Hippocampal formation (tissue), 2 donors: ENCODE data around the gene ZSWIM5.
"Not testable (repeated sequence)": the region's sequence is repeated elsewhere in the genome, so short reads cannot be mapped to it uniquely, and the experiment has no call there.

Experiments
- DNase-seq, 2 donors: peaks; one replicate each; lab custom pipeline; 2025; lab: John Stamatoyannopoulos, UW

The ZSWIM5 gene

DNA sequence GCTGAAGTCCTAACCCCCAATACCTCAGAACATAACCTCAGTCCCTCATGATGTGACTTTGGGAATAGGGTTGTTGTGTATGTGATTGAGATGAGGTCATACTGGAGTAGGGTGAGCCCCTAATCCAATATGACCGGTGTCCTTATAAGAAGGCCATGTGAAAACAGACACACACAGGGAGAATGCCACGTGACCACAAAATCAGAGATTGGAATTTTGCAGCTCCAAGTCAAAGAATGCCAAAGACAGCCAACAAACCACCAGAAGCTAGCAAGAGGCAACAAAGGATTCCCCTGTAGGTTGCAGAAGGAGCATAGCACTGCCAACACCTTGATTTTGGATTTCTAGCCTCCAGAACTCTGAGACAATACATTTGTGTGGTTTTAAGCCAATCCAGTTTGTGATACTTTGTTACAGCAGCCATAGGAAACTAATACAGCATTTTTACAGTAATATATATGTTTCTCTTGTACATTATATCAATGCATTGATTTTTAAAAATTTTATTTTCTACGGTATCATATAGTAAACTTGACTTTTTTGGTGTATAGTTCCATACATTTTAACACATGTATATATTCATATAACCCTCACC is 5.4 kb downstream of the ZSWIM5 start:
- no peak for DNase-seq

DNA sequence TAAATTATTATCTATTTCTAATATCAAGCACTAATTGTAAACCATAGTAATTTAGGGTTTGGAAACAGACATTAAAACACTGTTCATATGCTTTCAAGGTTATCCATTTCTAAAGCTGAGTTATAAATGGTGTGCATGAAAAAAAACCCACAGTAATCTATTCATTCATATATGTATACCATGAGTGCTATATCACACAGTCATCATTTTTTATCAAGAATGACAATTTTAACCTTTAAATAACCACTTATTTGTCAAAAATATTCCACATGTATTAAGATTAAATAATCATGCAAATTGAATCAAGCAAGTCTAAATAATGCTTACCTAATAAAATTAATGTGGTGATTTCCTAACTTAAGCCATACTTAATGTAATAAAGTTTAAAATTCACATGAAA is 6.0 kb downstream of the ZSWIM5 start:
- DNase-seq: no peak

DNA sequence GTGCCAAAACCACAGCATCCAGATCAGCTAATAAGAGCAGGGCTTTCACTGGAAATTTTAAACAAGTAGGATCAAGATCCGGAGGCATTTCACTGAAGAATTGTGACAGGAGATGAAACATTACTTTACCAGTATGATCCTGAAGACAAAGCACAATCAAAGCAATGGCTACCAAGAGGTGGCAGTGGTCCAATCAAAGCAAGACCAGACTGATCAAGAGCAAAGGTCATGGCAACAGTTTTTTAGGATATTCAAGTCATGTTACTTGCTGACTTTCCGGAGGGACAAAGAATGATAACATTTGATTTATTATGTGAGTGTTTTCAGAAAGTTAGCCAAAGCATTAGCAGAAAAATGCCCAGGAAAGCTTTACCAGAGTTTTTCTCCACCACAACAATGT is 8.2 kb downstream of the ZSWIM5 start:
- no peak for DNase-seq

GRCh38 chr1:45196863-45197262 is 9.5 kb downstream of the ZSWIM5 start:
- DNase-seq: no peak

DNA sequence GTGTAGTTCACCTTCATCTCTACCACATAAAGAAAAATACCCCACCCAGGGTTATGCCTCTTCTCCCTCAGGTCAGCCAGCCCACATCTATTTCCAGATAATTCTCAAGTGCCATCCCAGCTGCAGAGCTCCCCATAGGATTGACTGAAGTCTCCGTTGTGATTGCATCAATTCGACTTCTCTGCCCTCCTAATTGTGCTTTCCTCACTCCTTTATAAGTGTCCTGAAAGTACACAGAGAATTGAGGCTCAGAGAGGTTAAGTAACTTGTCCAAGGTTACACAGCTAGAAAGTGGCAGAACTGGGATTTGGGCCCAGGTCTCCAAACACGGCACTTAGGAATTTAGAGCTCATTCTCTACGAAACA is 15.0 kb downstream of the ZSWIM5 start:
- DNase-seq: no peak

GRCh38 chr1:45187725-45188124 is 18.7 kb downstream of the ZSWIM5 start:
- no peak for DNase-seq

DNA sequence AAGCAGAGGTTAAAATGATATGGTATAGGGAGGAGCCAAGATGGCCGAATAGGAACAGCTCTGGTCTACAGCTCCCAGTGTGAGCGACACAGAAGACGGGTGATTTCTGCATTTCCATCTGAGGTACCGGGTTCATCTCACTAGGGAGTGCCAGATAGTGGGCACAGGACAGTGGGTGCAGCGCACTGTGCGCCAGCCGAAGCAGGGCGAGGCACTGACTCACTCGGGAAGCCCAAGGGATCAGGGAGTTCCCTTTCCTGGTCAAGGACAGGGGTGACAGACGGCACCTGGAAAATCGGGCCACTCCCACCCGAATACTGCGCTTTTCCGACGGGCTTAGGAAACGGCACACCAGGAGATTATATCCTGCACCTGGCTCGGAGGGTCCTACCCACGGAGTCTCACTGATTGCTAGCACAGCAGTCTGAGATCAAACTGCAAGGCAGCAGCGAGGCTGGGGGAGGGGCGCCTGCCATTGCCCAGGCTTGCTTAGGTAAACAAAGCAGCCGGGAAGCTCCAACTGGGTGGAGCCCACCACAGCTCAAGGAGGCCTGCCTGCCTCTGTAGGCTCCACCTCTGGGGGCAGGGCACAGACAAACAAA is 26.4 kb downstream of the ZSWIM5 start:
- not testable (repeated sequence) for DNase-seq

- DNase-seq: no peak
Observed at GRCh38 chr1:45177452-45177851, 29.0 kb downstream of the ZSWIM5 start.

GRCh38 chr1:45172764-45173163 is 33.6 kb downstream of the ZSWIM5 start:
- DNase-seq: no peak

GRCh38 chr1:45172005-45172404 is 34.4 kb downstream of the ZSWIM5 start:
- no peak for DNase-seq

DNA sequence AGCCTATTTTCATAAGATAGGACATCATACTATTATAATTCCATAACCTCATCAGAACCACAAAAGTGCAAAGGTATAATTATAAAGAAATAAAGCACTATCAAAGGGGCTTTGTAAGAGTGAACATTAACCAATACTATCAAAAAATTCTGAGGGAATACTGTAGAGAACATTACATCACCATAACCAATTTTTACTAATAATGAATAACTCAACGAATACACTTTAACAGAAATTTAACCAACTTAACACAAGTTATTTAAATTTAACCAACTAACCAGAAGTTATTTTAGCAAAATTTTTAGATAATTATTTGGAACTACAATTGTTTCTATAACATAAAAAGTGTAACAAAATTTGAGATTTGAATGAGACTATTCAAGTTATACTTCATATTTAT is 34.8 kb downstream of the ZSWIM5 start:
- DNase-seq: no peak

GRCh38 chr1:45170151-45170742 is 36.2 kb downstream of the ZSWIM5 start:
- DNase-seq: no peak

DNA sequence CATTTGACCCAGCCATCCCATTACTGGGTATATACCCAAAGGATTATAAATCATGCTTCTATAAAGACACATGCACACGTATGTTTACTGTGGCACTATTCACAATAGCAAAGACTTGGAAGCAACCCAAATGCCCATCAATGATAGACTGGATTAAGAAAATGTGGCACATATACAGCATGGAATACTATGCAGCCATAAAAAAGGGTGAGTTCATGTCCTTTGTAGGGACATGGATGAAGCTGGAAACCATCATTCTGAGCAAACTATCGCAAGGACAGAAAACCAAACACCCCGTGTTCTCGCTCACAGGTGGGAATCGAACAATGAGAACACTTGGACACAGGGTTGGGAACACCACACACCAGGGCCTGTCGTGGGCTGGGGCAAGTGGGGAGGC is 38.5 kb downstream of the ZSWIM5 start:
- DNase-seq: not testable (repeated sequence)

- DNase-seq: not testable (repeated sequence)
Observed at GRCh38 chr1:45164307-45164706, 42.1 kb downstream of the ZSWIM5 start.

GRCh38 chr1:45163111-45163510 is 43.3 kb downstream of the ZSWIM5 start:
- DNase-seq: not testable (repeated sequence)

- not testable (repeated sequence) for DNase-seq
Observed at GRCh38 chr1:45162041-45163035, 44.1 kb downstream of the ZSWIM5 start.

DNA sequence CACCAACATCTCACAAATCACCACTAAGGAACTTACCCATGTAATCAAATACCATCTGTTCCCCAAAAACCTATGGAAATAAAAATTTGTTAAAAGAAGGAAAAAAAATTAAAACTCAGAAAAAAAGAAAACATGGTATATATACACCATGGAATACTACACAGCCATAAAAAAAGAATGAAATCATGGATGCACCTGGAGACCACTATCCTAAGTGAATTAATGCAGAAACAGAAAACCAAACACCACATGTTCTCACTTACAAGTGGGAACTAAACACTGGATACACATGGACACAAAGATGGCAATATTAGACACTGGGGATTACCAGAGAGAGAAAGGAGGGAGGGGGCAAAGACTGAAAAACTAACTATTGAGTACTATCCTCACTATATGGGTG is 50.4 kb downstream of the ZSWIM5 start:
- DNase-seq: no peak

GRCh38 chr1:45155423-45155822 is 51.0 kb downstream of the ZSWIM5 start:
- no peak for DNase-seq

GRCh38 chr1:45152126-45152525 is 54.3 kb downstream of the ZSWIM5 start:
- DNase-seq: no peak

DNA sequence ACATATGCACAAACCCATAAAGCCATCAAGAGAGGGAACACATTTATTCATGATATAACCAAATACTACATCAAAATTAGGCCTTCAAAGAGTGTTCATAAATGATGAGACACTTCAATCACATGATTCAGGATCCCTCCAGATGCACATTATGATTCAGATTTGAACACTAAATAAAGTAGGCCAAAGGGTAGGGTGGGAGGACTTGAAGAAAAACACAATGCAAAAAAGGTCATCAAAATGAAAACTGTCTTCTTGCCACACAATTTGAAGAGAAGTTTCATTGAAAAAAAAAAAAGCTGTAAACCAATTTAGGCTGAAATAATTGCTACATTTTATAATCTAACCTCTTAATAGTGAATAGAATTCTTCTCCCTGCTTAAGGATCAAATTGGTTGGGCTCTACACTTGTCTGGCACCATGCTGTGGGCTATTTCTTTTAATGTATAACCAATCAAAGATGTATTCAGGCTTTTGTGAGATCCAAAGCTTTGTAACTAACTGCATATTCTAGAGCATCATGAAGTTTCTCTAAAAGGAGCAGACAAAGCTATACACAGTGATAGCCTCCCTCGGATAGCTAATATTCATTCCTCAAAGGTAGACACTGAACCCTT is 58.1 kb downstream of the ZSWIM5 start:
- no peak for DNase-seq

- DNase-seq: no peak
Observed at GRCh38 chr1:45146833-45147232, 59.6 kb downstream of the ZSWIM5 start.
